ENCODE data around the gene FBL.

The FBL gene

GRCh38 chr19:39788244-39788643 is 57.9 kb downstream of the FBL start:
- no peak for DNase-seq (ENCODE audit: low read depth, low spot score)

Measured in astrocyte of the hippocampus (primary cell).